ENCODE measurements around the gene LDLRAD4. TPM values are rescaled to one million over a fixed set of nuclear protein-coding genes. Genes with fewer than 3 reads are reported as not detected.

LDLRAD4 gene
- polyA plus RNA-seq (2012; rRNA removed): 0.16 and 0.32 TPM in 2 replicates
- 0.15 and 0.20 TPM in 2 replicates for polyA plus RNA-seq (2012; cell fraction: cytosol; rRNA removed)
- polyA plus RNA-seq (2012; cell fraction: nucleus; rRNA removed): 0.35 and 0.91 TPM in 2 replicates

DNA sequence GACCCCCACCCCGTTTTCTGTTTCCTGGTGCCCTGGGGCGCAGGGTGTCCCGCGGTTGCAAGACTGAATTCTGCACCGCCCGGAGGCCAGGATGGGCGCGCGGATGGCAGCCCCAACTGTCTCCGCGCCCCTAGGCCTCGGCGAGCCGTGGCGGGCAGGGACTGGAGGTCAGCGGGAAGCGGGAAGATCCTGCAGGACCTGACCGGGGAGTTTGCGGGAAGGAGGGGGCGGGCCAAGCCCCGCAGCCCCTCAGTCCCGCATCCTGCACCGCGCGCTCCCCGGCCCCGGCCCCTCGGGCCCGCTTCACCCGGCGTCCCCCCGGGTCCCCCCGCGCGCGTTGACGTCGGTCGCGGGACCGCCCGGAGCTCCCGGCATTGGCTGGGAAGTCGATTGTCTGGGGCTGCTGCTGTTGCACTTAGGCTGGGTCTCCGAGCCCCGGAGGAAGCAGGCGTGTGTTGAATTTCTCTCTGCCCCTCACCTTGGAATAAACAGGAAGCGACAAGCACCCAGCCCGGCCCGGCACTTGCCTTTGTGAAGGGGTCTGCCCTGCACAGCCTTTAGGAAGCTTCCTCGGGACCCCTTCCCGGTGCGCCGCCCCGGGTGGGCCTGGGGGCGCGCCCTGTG, at the start of gene LDLRAD4:
LDLRAD4 (plus strand) TSS at position 393 of the 624 bp plus-strand sequence.
- peak; percentile 77 for DNase-seq
- Histone ChIP-seq H3F3A (replicated peaks; ENCODE audit: insufficient read depth) (peaks cover 11% of the 10 kb centered on the region), H3K27me3 (ENCODE audit: insufficient read depth) (peaks cover 23% of the 10 kb centered on the region; the same call in 1 of the 2 replicates), H3K9ac (no peak within 1 kb of the TSS), H3K27ac (ENCODE audit: low read depth in 2 of 2, low read length in 1 of 2) (peak within 1 kb of the TSS in 1 of 2 experiments; percentile 100; a peak in 2 of 4 replicates), H3K36me3 (replicated peaks in 1 of 2; ENCODE audit: control insufficient read depth in 1 of 2, insufficient read depth in 2 of 2, low read length in 1 of 2) (no peaks in the 10 kb centered on the region), H2AFZ (ENCODE audit: low read depth) (peak within 1 kb of the TSS; percentile 66; the same call in 1 of the 2 replicates), H3K9me3 (no peaks in the 10 kb centered on the region), H3K9me2 (no peaks in the 10 kb centered on the region), H3K79me2 (ENCODE audit: insufficient read depth) (no peaks in the 10 kb centered on the region), H3K4me1 (ENCODE audit: control insufficient read depth in 1 of 2, insufficient read depth in 2 of 2, low read depth in 1 of 2, low read length in 1 of 2) (peaks cover 9 to 36% of the 10 kb centered on the region in 2 experiments; a peak in 3 of 4 replicates), H3K4me2 (peak within 1 kb of the TSS; percentile 75), H4K20me1 (ENCODE audit: insufficient read depth) (no peaks in the 10 kb centered on the region), H3K4me3 (ENCODE audit: low read depth in 2 of 2, low read length in 1 of 2) (peak within 1 kb of the TSS; percentile 60 to 63)
- ChIA-PET POLR2A (no interaction called here), CTCF (interaction anchor here (1.0 to 5.5 kb wide), 5 partner anchors 10 to 411 kb away, joined by 3 to 85 read pairs (median 4); no protein-coding TSS in a partner anchor)
- no peak for TF ChIP-seq EZH2phosphoT487 (IDR thresholded peaks at IDR 0.05; ENCODE audit: borderline replicate concordance, low read depth)
- TF ChIP-seq, protein P1, sequence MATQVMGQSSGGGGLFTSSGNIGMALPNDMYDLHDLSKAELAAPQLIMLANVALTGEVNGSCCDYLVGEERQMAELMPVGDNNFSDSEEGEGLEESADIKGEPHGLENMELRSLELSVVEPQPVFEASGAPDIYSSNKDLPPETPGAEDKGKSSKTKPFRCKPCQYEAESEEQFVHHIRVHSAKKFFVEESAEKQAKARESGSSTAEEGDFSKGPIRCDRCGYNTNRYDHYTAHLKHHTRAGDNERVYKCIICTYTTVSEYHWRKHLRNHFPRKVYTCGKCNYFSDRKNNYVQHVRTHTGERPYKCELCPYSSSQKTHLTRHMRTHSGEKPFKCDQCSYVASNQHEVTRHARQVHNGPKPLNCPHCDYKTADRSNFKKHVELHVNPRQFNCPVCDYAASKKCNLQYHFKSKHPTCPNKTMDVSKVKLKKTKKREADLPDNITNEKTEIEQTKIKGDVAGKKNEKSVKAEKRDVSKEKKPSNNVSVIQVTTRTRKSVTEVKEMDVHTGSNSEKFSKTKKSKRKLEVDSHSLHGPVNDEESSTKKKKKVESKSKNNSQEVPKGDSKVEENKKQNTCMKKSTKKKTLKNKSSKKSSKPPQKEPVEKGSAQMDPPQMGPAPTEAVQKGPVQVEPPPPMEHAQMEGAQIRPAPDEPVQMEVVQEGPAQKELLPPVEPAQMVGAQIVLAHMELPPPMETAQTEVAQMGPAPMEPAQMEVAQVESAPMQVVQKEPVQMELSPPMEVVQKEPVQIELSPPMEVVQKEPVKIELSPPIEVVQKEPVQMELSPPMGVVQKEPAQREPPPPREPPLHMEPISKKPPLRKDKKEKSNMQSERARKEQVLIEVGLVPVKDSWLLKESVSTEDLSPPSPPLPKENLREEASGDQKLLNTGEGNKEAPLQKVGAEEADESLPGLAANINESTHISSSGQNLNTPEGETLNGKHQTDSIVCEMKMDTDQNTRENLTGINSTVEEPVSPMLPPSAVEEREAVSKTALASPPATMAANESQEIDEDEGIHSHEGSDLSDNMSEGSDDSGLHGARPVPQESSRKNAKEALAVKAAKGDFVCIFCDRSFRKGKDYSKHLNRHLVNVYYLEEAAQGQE (IDR thresholded peaks at IDR 0.05; ENCODE audit: low read depth, low read length): no peak
- no peak for TF ChIP-seq RAD21 (IDR thresholded peaks at IDR 0.05; ENCODE audit: low read length)
- TF ChIP-seq POLR2AphosphoS5 (IDR thresholded peaks at IDR 0.05; ENCODE audit: low read depth, low read length): no peak
- no peak for TF ChIP-seq MEF2A (IDR thresholded peaks at IDR 0.05; ENCODE audit: borderline replicate concordance, low read depth)
- TF ChIP-seq SIN3A (IDR thresholded peaks at IDR 0.05; ENCODE audit: borderline replicate concordance, low read depth, low read length): no peak
- no peak for TF ChIP-seq GABPA (IDR thresholded peaks at IDR 0.05; ENCODE audit: low read depth)
- no peak for TF ChIP-seq FOXJ3 (CRISPR knock-in tag; IDR thresholded peaks at IDR 0.05)
- TF ChIP-seq, protein P2, sequence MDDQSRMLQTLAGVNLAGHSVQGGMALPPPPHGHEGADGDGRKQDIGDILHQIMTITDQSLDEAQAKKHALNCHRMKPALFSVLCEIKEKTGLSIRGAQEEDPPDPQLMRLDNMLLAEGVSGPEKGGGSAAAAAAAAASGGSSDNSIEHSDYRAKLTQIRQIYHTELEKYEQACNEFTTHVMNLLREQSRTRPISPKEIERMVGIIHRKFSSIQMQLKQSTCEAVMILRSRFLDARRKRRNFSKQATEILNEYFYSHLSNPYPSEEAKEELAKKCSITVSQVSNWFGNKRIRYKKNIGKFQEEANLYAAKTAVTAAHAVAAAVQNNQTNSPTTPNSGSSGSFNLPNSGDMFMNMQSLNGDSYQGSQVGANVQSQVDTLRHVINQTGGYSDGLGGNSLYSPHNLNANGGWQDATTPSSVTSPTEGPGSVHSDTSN (IDR thresholded peaks at IDR 0.05): no peak
- TF ChIP-seq TCF12 (IDR thresholded peaks at IDR 0.05): no peak
- TF ChIP-seq TAF1 (IDR thresholded peaks at IDR 0.05; ENCODE audit: borderline replicate concordance, low read depth, low read length): no peak
- no peak for TF ChIP-seq MXI1 (IDR thresholded peaks at IDR 0.05; ENCODE audit: low read depth, low read length)
- TF ChIP-seq NFIC (IDR thresholded peaks at IDR 0.05; ENCODE audit: borderline replicate concordance): no peak
- 14% methylated on average over 23 of the region's 57 CpGs for WGBS (ENCODE audit: low lambda C conversion rate)

All from SK-N-SH (cell line).